K562 (cell line): Measurements from ENCODE around the gene DIP2C.

ENCODE experiments used
- ATF3 ChIP-seq, 2 experiments: fragments of 450-650 bp in 1 of 2; sonication (generic) in 1 of 2; formaldehyde crosslinking in 1 of 2; IDR thresholded peaks in 1 of 2; conservative IDR thresholded peaks in 1 of 2; 2 replicates each; pipeline versions ENCODE4 v1.6.1 to v1.8.1; 2016 to 2023; ENCODE audit warnings: mild to moderate bottlenecking in 2 of 2, moderate library complexity in 2 of 2, inconsistent platforms in 1 of 2, missing genetic modification reagents in 1 of 2
- NFATC3 ChIP-seq: fragments of 450-650 bp; IDR thresholded peaks from 2 replicates; pipeline ENCODE4 v1.6.1; 2017; ENCODE audit warnings: mild to moderate bottlenecking
- ZBTB33 ChIP-seq: sonication (generic); formaldehyde crosslinking; IDR thresholded peaks from 2 replicates; pipeline ENCODE4 v1.8.1; 2023; ENCODE audit warnings: mild to moderate bottlenecking, missing genetic modification reagents
- ZFP91 ChIP-seq: sonication (generic); formaldehyde crosslinking; IDR thresholded peaks from 2 replicates; pipeline ENCODE4 v1.8.0; 2022; ENCODE audit warnings: mild to moderate bottlenecking, missing genetic modification reagents
- ZNF707 ChIP-seq: fragments of 250-450 bp; sonication (Bioruptor Pico); conservative IDR thresholded peaks from 2 replicates; pipeline ENCODE4 v1.8.0; 2022; ENCODE audit warnings: inconsistent platforms, mild to moderate bottlenecking, moderate library complexity

GRCh38 chr10:474406-474805, 215.1 kb downstream of the DIP2C start:
- TF ChIP-seq ZFP91 (CRISPR knock-in tag) (no peak), NFATC3 (no peak), ZNF707 (CRISPR knock-in tag) (no peak), ZBTB33 (no peak), ATF3 (IDR thresholded peaks at IDR 0.05) (no peak), ATF3 (CRISPR knock-in tag; conservative IDR thresholded peaks at IDR 0.05) (no peak)
